ENCODE data around the gene PANK3. TPM values are rescaled to one million over a fixed set of nuclear protein-coding genes. Genes with fewer than 3 reads are reported as not detected.

The PANK3 gene
- total RNA-seq, 1 donor from 2014 or later, result 26.3 TPM

GRCh38 chr5:168613396-168613795 lies 34.2 kb upstream of the PANK3 start:
- no peaks in the 10 kb centered on the region for H3K9me3 ChIP-seq (replicated peaks)
- H3K27ac ChIP-seq (replicated peaks), result peak overlapping the region; percentile 52
- DNase-seq, result no peak
- no peaks in the 10 kb centered on the region for H3K36me3 ChIP-seq
- no peak overlapping the region for H3K4me3 ChIP-seq
- peaks cover 5% of the 10 kb centered on the region for H3K4me1 ChIP-seq
- TF ChIP-seq, protein P1, sequence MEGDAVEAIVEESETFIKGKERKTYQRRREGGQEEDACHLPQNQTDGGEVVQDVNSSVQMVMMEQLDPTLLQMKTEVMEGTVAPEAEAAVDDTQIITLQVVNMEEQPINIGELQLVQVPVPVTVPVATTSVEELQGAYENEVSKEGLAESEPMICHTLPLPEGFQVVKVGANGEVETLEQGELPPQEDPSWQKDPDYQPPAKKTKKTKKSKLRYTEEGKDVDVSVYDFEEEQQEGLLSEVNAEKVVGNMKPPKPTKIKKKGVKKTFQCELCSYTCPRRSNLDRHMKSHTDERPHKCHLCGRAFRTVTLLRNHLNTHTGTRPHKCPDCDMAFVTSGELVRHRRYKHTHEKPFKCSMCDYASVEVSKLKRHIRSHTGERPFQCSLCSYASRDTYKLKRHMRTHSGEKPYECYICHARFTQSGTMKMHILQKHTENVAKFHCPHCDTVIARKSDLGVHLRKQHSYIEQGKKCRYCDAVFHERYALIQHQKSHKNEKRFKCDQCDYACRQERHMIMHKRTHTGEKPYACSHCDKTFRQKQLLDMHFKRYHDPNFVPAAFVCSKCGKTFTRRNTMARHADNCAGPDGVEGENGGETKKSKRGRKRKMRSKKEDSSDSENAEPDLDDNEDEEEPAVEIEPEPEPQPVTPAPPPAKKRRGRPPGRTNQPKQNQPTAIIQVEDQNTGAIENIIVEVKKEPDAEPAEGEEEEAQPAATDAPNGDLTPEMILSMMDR (IDR thresholded peaks at IDR 0.05; ENCODE audit: borderline replicate concordance), result no peak
- H3K27me3 ChIP-seq (ENCODE audit: low read depth), result no peaks in the 10 kb centered on the region
- intact Hi-C loops (cut with micrococcal nuclease), result no loop called here

DNA sequence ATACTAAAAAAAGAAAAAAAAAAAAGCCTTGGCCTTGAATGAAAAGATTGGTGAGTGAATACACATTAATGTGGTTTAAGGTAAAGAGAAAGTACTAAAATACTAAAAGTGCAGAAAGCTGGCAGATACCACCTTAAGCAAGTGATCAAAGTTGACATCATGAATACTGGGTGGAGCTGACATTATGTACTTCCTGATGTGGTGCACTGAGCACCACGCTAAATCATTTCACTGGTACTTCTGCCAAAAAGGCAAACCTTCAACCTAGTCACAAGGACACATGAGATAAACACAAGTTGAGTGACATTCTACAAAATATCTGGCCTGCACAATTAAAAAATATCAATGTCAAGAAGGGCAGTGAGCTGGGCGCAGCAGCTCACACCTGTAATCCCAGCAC lies 33.8 kb upstream of the PANK3 start:
- no peak overlapping the region for H3K4me3 ChIP-seq
- intact Hi-C loops (cut with micrococcal nuclease), result no loop called here
- H3K9me3 ChIP-seq (replicated peaks), result no peaks in the 10 kb centered on the region
- DNase-seq, result no peak
- peak overlapping the region; percentile 52 for H3K27ac ChIP-seq (replicated peaks)
- H3K4me1 ChIP-seq, result peaks cover 5% of the 10 kb centered on the region
- TF ChIP-seq, protein P1 (IDR thresholded peaks at IDR 0.05; ENCODE audit: borderline replicate concordance), result no peak
- no peaks in the 10 kb centered on the region for H3K36me3 ChIP-seq
- no peaks in the 10 kb centered on the region for H3K27me3 ChIP-seq (ENCODE audit: low read depth)

GRCh38 chr5:168612123-168612522 lies 33.0 kb upstream of the PANK3 start:
- TF ChIP-seq, protein P1 (IDR thresholded peaks at IDR 0.05; ENCODE audit: borderline replicate concordance), result no peak
- Histone ChIP-seq H3K27ac (replicated peaks) (no peak overlapping the region), H3K9me3 (replicated peaks) (no peaks in the 10 kb centered on the region), H3K4me1 (peaks cover 5% of the 10 kb centered on the region), H3K36me3 (no peaks in the 10 kb centered on the region), H3K4me3 (no peak overlapping the region), H3K27me3 (ENCODE audit: low read depth) (no peaks in the 10 kb centered on the region)
- intact Hi-C loops (cut with micrococcal nuclease), result no loop called here
- no peak for DNase-seq

- intact Hi-C loops (cut with micrococcal nuclease), result no loop called here
- H3K4me3 ChIP-seq, result no peak overlapping the region
- H3K9me3 ChIP-seq (replicated peaks), result no peaks in the 10 kb centered on the region
- H3K4me1 ChIP-seq, result peaks cover 5% of the 10 kb centered on the region
- no peak overlapping the region for H3K27ac ChIP-seq (replicated peaks)
- TF ChIP-seq, protein P1 (IDR thresholded peaks at IDR 0.05; ENCODE audit: borderline replicate concordance), result no peak
- no peaks in the 10 kb centered on the region for H3K36me3 ChIP-seq
- no peaks in the 10 kb centered on the region for H3K27me3 ChIP-seq (ENCODE audit: low read depth)
- DNase-seq, result no peak
Measured at GRCh38 chr5:168611165-168611564, 32.0 kb upstream of the PANK3 start.

DNA sequence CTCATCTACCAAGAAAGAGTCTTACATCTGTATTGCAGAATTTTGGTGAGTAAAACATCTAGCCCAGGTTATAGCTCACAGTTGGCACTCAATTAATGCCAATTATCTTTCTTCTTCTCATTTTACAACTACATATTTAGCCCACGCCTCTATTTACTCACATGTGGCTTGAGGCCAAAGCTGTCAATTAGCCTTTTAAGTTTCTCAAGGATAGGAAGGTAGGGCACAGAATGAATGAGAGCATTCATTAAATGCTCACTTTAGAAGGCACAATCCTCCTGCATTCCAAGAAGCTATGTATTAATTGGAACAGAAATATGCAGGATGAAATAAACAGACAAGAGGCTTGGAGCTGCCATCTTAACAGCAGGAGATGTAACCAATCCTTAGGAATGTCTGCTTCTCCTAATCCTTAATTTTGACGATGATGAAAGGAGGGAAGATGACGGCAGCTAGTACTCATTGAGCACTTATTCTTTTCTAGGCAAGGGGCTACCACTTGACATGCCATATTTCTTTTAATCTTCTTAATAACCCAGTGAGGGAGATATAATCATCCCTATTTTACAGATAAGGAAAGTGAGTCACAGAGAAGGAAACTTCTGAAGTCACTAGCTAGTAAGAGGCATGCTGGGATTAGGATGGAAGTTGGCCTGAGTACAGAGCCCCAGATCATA lies 30.8 kb upstream of the PANK3 start:
- intact Hi-C loops (cut with micrococcal nuclease), result no loop called here
- peaks cover 5% of the 10 kb centered on the region for H3K4me1 ChIP-seq
- H3K27me3 ChIP-seq (ENCODE audit: low read depth), result no peaks in the 10 kb centered on the region
- H3K27ac ChIP-seq (replicated peaks), result no peak overlapping the region
- no peak overlapping the region for H3K4me3 ChIP-seq
- no peaks in the 10 kb centered on the region for H3K36me3 ChIP-seq
- DNase-seq, result no peak
- TF ChIP-seq, protein P1 (IDR thresholded peaks at IDR 0.05; ENCODE audit: borderline replicate concordance), result no peak
- no peaks in the 10 kb centered on the region for H3K9me3 ChIP-seq (replicated peaks)
